MM.1S (cell line): ENCODE data around the gene ZEB2.

Experiments used
- DNase-seq: peaks from one replicate; pipeline ENCODE4 v3.0.0-alpha.2; 2015
- H2AFZ ChIP-seq: fragments of 300-600 bp; sonication (generic); 2 replicates; pipeline ENCODE4 v1.6.0; 2016; ENCODE audit warnings: antibody characterized with exemption, low read length
- H3F3A ChIP-seq: fragments of 300-600 bp; sonication (generic); 2 replicates; pipeline ENCODE4 v1.6.1; 2016; ENCODE audit warnings: mild to moderate bottlenecking, antibody characterized with exemption, low read length, moderate library complexity, mixed read lengths; ENCODE audit not compliant: insufficient read depth
- H3K27ac ChIP-seq: fragments of 300-600 bp; sonication (generic); 2 replicates; pipeline ENCODE4 v1.5.1; 2016; ENCODE audit warnings: mild to moderate bottlenecking, low read length
- H3K27me3 ChIP-seq: fragments of 300-600 bp; sonication (generic); replicated peaks from 2 replicates; pipeline ENCODE4 v1.6.0; 2016; ENCODE audit warnings: low read length; ENCODE audit not compliant: insufficient read depth
- H3K36me3 ChIP-seq: fragments of 300-600 bp; sonication (generic); replicated peaks from 2 replicates; pipeline ENCODE4 v1.6.1; 2016; ENCODE audit warnings: mild to moderate bottlenecking, low read length, mixed read lengths; ENCODE audit not compliant: insufficient read depth
- H3K4me1 ChIP-seq: fragments of 300-600 bp; sonication (generic); 2 replicates; pipeline ENCODE4 v1.6.1; 2016; ENCODE audit warnings: low read length, mixed read lengths
- H3K4me2 ChIP-seq: fragments of 300-600 bp; sonication (generic); 2 replicates; pipeline ENCODE4 v1.6.0; 2016; ENCODE audit warnings: low read depth, low read length
- H3K4me3 ChIP-seq: fragments of 300-600 bp; sonication (generic); 2 replicates; pipeline ENCODE4 v1.5.1; 2016; ENCODE audit warnings: low read length, mixed read lengths
- H3K79me2 ChIP-seq: fragments of 300-600 bp; sonication (generic); 2 replicates; pipeline ENCODE4 v1.6.1; 2016; ENCODE audit warnings: mixed run types, low read length, mixed read lengths
- H3K9ac ChIP-seq: fragments of 300-600 bp; sonication (generic); 2 replicates; pipeline ENCODE4 v1.6.1; 2016; ENCODE audit warnings: low read length, mixed read lengths
- H3K9me2 ChIP-seq: fragments of 300-600 bp; sonication (generic); replicated peaks from 2 replicates; pipeline ENCODE4 v1.6.1; 2016; ENCODE audit warnings: mild to moderate bottlenecking, low read length, mixed read lengths; ENCODE audit not compliant: insufficient read depth
- H3K9me3 ChIP-seq: fragments of 300-600 bp; sonication (generic); replicated peaks from 2 replicates; pipeline ENCODE4 v1.6.1; 2016; ENCODE audit warnings: mild to moderate bottlenecking, low read length, mixed read lengths; ENCODE audit not compliant: insufficient read depth
- H4K20me1 ChIP-seq: fragments of 300-600 bp; sonication (generic); 2 replicates; pipeline ENCODE4 v1.6.1; 2016; ENCODE audit warnings: mild to moderate bottlenecking, low read length, moderate library complexity, mixed read lengths; ENCODE audit not compliant: insufficient read depth
- CTCF ChIP-seq: fragments of 300-600 bp; sonication (generic); IDR thresholded peaks from 2 replicates; pipeline ENCODE4 v1.5.1; 2016; ENCODE audit warnings: antibody characterized with exemption, low read length, mixed read lengths
- EZH2 ChIP-seq: fragments of 300-600 bp; sonication (generic); optimal IDR thresholded peaks from 2 replicates; pipeline ENCODE3; 2017; ENCODE audit warnings: low read depth, mild to moderate bottlenecking, antibody characterized with exemption, low read length, mixed read lengths
- EZH2phosphoT487 ChIP-seq: fragments of 300-600 bp; sonication (generic); IDR thresholded peaks from 2 replicates; pipeline ENCODE4 v1.6.1; 2018; ENCODE audit warnings: antibody characterized with exemption, low read length

The ZEB2 gene

GRCh38 chr2:144484201-144484948 lies 35.5 kb downstream of the ZEB2 start:
- H3K4me1 ChIP-seq: no peaks in the 10 kb centered on the region

GRCh38 chr2:144481666-144482065 lies 38.3 kb downstream of the ZEB2 start:
- no peak for DNase-seq
- Histone ChIP-seq H3K36me3 (no peaks in the 10 kb centered on the region), H3K27ac (no peak overlapping the region)

More at GRCh38 chr2:144484201-144484948, 35.5 kb downstream of the ZEB2 start:
- Histone ChIP-seq H3K27me3 (no peaks in the 10 kb centered on the region), H3K79me2 (no peaks in the 10 kb centered on the region), H3K27ac (no peak overlapping the region), H3K4me3 (no peak overlapping the region), H3K9me3 (no peaks in the 10 kb centered on the region), H3F3A (no peaks in the 10 kb centered on the region), H3K9ac (no peak overlapping the region), H2AFZ (no peak overlapping the region), H3K9me2 (no peaks in the 10 kb centered on the region), H3K4me2 (no peak overlapping the region), H4K20me1 (no peaks in the 10 kb centered on the region), H3K36me3 (no peaks in the 10 kb centered on the region)
- no peak for DNase-seq
- TF ChIP-seq EZH2phosphoT487 (no peak), CTCF (no peak), EZH2 (no peak)

GRCh38 chr2:144481109-144481508 lies 38.8 kb downstream of the ZEB2 start:
- Histone ChIP-seq H3K4me3 (no peak overlapping the region), H3K4me1 (no peaks in the 10 kb centered on the region), H2AFZ (no peak overlapping the region), H3K27ac (no peak overlapping the region), H3K9ac (no peak overlapping the region), H3K79me2 (no peaks in the 10 kb centered on the region), H3F3A (no peaks in the 10 kb centered on the region), H3K36me3 (no peaks in the 10 kb centered on the region), H4K20me1 (no peaks in the 10 kb centered on the region), H3K9me3 (no peaks in the 10 kb centered on the region), H3K9me2 (no peaks in the 10 kb centered on the region), H3K27me3 (no peaks in the 10 kb centered on the region), H3K4me2 (no peak overlapping the region)
- TF ChIP-seq CTCF: no peak
- no peak for TF ChIP-seq EZH2phosphoT487
- TF ChIP-seq EZH2: no peak
- no peak for DNase-seq

More at GRCh38 chr2:144481666-144482065, 38.3 kb downstream of the ZEB2 start:
- Histone ChIP-seq H3K4me1 (no peaks in the 10 kb centered on the region), H3K9me2 (no peaks in the 10 kb centered on the region), H2AFZ (no peak overlapping the region), H4K20me1 (no peaks in the 10 kb centered on the region), H3K9me3 (no peaks in the 10 kb centered on the region), H3F3A (no peaks in the 10 kb centered on the region), H3K4me2 (no peak overlapping the region), H3K79me2 (no peaks in the 10 kb centered on the region), H3K4me3 (no peak overlapping the region), H3K9ac (no peak overlapping the region), H3K27me3 (no peaks in the 10 kb centered on the region)
- TF ChIP-seq EZH2 (no peak), EZH2phosphoT487 (no peak), CTCF (no peak)
